Trophoblast cell (in vitro differentiated cells and primary cell): ENCODE data around the gene B3GNT5.

Experiments
- DNase-seq, 2 donors: peaks; one replicate each; pipeline ENCODE4 v3.0.0-alpha.2; 2016
- H2AFZ ChIP-seq: 2 replicates; pipeline ENCODE4 v1.6.1; 2013; ENCODE audit warnings: low read length, moderate library complexity, mild to moderate bottlenecking; ENCODE audit not compliant: insufficient read depth, poor library complexity
- H2AK5ac ChIP-seq: 2 replicates; pipeline ENCODE4 v1.6.1; 2013; ENCODE audit warnings: mild to moderate bottlenecking, low read length
- H2BK120ac ChIP-seq: 2 replicates; pipeline ENCODE4 v1.6.1; 2013; ENCODE audit warnings: low read length, mild to moderate bottlenecking, moderate library complexity; ENCODE audit not compliant: insufficient read depth, poor library complexity
- H2BK12ac ChIP-seq: 2 replicates; pipeline ENCODE4 v1.6.1; 2013; ENCODE audit warnings: mild to moderate bottlenecking, low read length, moderate library complexity
- H2BK5ac ChIP-seq: 2 replicates; pipeline ENCODE4 v1.6.1; 2013; ENCODE audit warnings: low read length, low read depth, moderate library complexity, mild to moderate bottlenecking; ENCODE audit not compliant: poor library complexity
- H3K14ac ChIP-seq: 2 replicates; pipeline ENCODE4 v1.6.1; 2013; ENCODE audit warnings: mild to moderate bottlenecking, low read length
- H3K18ac ChIP-seq: 2 replicates; pipeline ENCODE4 v1.6.1; 2013; ENCODE audit warnings: mild to moderate bottlenecking, low read length
- H3K23ac ChIP-seq: 2 replicates; pipeline ENCODE4 v1.6.1; 2013; ENCODE audit warnings: low read length
- H3K27ac ChIP-seq: 2 replicates; pipeline ENCODE4 v1.5.1; 2013; ENCODE audit warnings: low read depth, mild to moderate bottlenecking, inconsistent platforms, low read length, moderate library complexity
- H3K27me3 ChIP-seq: 2 replicates; pipeline ENCODE4 v1.6.1; 2013; ENCODE audit warnings: inconsistent platforms, mild to moderate bottlenecking, low read length, moderate library complexity; ENCODE audit not compliant: insufficient read depth
- H3K36me3 ChIP-seq, 2 experiments: 1 replicate in 1 of 2; 2 replicates in 1 of 2; pipeline ENCODE4 v1.6.1; 2013; ENCODE audit warnings: low read length in 2 of 2, mild to moderate bottlenecking in 2 of 2, moderate library complexity in 1 of 2; ENCODE audit not compliant: insufficient read depth in 2 of 2, control insufficient read depth in 1 of 2
- H3K4ac ChIP-seq: 2 replicates; pipeline ENCODE4 v1.6.1; 2013; ENCODE audit warnings: low read depth, mild to moderate bottlenecking, low read length, moderate library complexity
- H3K4me1 ChIP-seq, 2 experiments: 1 replicate in 1 of 2; 2 replicates in 1 of 2; pipeline ENCODE4 v1.6.1; 2013; ENCODE audit warnings: low read length in 2 of 2, mild to moderate bottlenecking in 2 of 2, moderate library complexity in 1 of 2; ENCODE audit not compliant: insufficient read depth in 2 of 2, control insufficient read depth in 1 of 2
- H3K4me2 ChIP-seq: 2 replicates; pipeline ENCODE4 v1.6.1; 2013; ENCODE audit warnings: inconsistent platforms, mild to moderate bottlenecking, low read length, moderate library complexity
- H3K4me3 ChIP-seq: 2 replicates; pipeline ENCODE4 v1.5.1; 2013; ENCODE audit warnings: mild to moderate bottlenecking, low read depth, low read length, inconsistent platforms
- H3K79me1 ChIP-seq: one replicate; pipeline ENCODE4 v1.6.1; 2013; ENCODE audit warnings: low read length
- H3K79me2 ChIP-seq: 2 replicates; pipeline ENCODE4 v1.6.1; 2013; ENCODE audit warnings: low read length, mild to moderate bottlenecking; ENCODE audit not compliant: control insufficient read depth, insufficient read depth, poor library complexity
- H3K9ac ChIP-seq: 2 replicates; pipeline ENCODE4 v1.6.1; 2013; ENCODE audit warnings: mild to moderate bottlenecking, low read length
- H3K9me3 ChIP-seq: 2 replicates; pipeline ENCODE4 v1.6.1; 2013; ENCODE audit warnings: low read depth, mild to moderate bottlenecking, control low read depth, inconsistent platforms, low read length; ENCODE audit not compliant: insufficient read depth
- H4K12ac ChIP-seq: 2 replicates; pipeline ENCODE4 v1.6.1; 2013; ENCODE audit warnings: low read depth, mild to moderate bottlenecking, low read length, moderate library complexity
- H4K8ac ChIP-seq: 2 replicates; pipeline ENCODE4 v1.6.1; 2013; ENCODE audit warnings: low read depth, mild to moderate bottlenecking, low read length, moderate library complexity
- H4K91ac ChIP-seq: one replicate; pipeline ENCODE4 v1.6.1; 2013; ENCODE audit warnings: low read depth, mild to moderate bottlenecking, low read length, moderate library complexity
- WGBS: extraction: QIAGEN DNeasy Blood & Tissue Kit; methylation state at CpG from one replicate; pipeline ENCODE4 v1.1.7; 2013; ENCODE audit warnings: missing lambda C conversion rate; ENCODE audit not compliant: insufficient read length, insufficient coverage; ENCODE audit errors: extremely low coverage; 5-methylcytosine and 5-hydroxymethylcytosine counted together

B3GNT5 gene

GRCh38 chr3:183287301-183287971, 34.4 kb downstream of the B3GNT5 start:
- Histone ChIP-seq H3K27ac (no peak overlapping the region), H4K91ac (no peak overlapping the region), H3K9me3 (no peaks in the 10 kb centered on the region), H4K8ac (no peak overlapping the region), H2BK120ac (no peak overlapping the region), H2BK12ac (peak overlapping the region; percentile 40), H3K36me3 (no peaks in the 10 kb centered on the region), H3K23ac (no peak overlapping the region), H3K79me2 (no peaks in the 10 kb centered on the region), H3K4ac (no peak overlapping the region), H3K4me3 (no peak overlapping the region), H4K12ac (no peak overlapping the region), H2BK5ac (no peak overlapping the region), H3K4me2 (no peak overlapping the region), H3K4me1 (peaks cover 2 to 5% of the 10 kb centered on the region in 2 experiments), H2AFZ (no peak overlapping the region), H3K9ac (no peak overlapping the region), H2AK5ac (no peak overlapping the region), H3K79me1 (peaks cover 2% of the 10 kb centered on the region), H3K14ac (no peak overlapping the region), H3K18ac (no peak overlapping the region), H3K27me3 (no peaks in the 10 kb centered on the region)
- no peak for DNase-seq
- WGBS: no CpG with 5 or more reads among the region's 9 CpGs

DNA sequence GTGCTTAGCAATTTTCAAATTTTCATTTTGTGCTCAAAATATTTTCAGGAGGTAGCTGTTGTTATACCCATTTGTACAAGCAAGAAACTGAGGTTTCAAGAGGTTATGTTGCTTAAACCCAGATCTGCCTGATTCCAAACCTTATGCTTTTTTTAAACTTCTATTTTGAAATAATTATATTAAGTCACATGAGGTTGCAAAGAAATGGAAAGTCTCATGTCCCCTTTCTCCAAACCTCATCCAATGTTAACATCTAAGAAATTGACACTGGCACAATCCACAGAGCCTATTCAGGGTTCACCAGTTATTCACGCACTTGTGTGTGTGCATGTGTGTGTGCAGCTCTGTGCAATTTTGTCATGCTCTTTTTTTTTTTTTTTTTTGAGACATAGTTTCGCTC, 35.1 kb downstream of the B3GNT5 start:
- no peak overlapping the region for H3K4ac ChIP-seq
- H3K4me3 ChIP-seq: no peak overlapping the region
- no peak overlapping the region for H3K18ac ChIP-seq
- no peak overlapping the region for H3K14ac ChIP-seq
- no peak overlapping the region for H2AK5ac ChIP-seq
- no peaks in the 10 kb centered on the region for H3K27me3 ChIP-seq
- peaks cover 2% of the 10 kb centered on the region for H3K79me1 ChIP-seq
- no peak overlapping the region for H2AFZ ChIP-seq
- no peaks in the 10 kb centered on the region for H3K79me2 ChIP-seq
- DNase-seq: no peak
- H4K12ac ChIP-seq: no peak overlapping the region
- no peak overlapping the region for H3K23ac ChIP-seq
- H3K9ac ChIP-seq: no peak overlapping the region
- H2BK120ac ChIP-seq: no peak overlapping the region
- H4K8ac ChIP-seq: no peak overlapping the region
- H2BK12ac ChIP-seq: no peak overlapping the region
- peaks cover 2 to 5% of the 10 kb centered on the region in 2 experiments for H3K4me1 ChIP-seq
- no peaks in the 10 kb centered on the region for H3K9me3 ChIP-seq
- H3K36me3 ChIP-seq: no peaks in the 10 kb centered on the region
- WGBS: no CpG with 5 or more reads among the region's 2 CpGs
- no peak overlapping the region for H2BK5ac ChIP-seq
- no peak overlapping the region for H3K27ac ChIP-seq
- no peak overlapping the region for H3K4me2 ChIP-seq
- H4K91ac ChIP-seq: no peak overlapping the region

DNA sequence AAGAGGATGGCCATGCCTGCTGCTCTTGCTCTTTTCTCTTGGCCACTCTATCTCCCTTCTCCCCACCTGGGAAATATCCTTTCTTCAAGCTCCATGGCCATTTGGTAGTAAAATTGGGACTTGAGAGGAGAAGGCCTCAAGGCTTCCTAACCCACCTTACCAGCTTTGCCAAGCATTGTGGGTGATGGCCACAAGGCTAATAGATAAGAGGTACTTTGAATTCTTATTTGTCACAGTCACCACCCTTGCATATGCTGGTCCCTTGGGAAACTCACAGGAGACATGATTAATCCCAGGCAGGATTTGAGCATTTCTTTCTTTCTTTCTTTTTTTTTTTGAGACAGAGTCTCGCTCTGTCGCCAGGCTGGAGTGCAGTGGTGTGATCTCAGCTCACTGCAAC, 37.2 kb downstream of the B3GNT5 start:
- Histone ChIP-seq H4K91ac (no peak overlapping the region), H3K27ac (no peak overlapping the region), H3K36me3 (no peaks in the 10 kb centered on the region), H2BK5ac (no peak overlapping the region), H2BK120ac (no peak overlapping the region), H3K4me1 (peaks cover 2 to 5% of the 10 kb centered on the region in 2 experiments), H3K4me2 (no peak overlapping the region), H3K79me1 (peaks cover 2% of the 10 kb centered on the region), H3K9me3 (no peaks in the 10 kb centered on the region), H2AFZ (no peak overlapping the region), H3K9ac (no peak overlapping the region), H3K23ac (no peak overlapping the region), H4K12ac (no peak overlapping the region), H4K8ac (peak overlapping the region; percentile 57), H3K79me2 (no peaks in the 10 kb centered on the region), H2BK12ac (no peak overlapping the region), H2AK5ac (no peak overlapping the region), H3K4me3 (no peak overlapping the region), H3K18ac (no peak overlapping the region), H3K14ac (no peak overlapping the region), H3K27me3 (no peaks in the 10 kb centered on the region), H3K4ac (no peak overlapping the region)
- no CpG with 5 or more reads among the region's 2 CpGs for WGBS
- peak; percentile 71 to 89 for DNase-seq

DNA sequence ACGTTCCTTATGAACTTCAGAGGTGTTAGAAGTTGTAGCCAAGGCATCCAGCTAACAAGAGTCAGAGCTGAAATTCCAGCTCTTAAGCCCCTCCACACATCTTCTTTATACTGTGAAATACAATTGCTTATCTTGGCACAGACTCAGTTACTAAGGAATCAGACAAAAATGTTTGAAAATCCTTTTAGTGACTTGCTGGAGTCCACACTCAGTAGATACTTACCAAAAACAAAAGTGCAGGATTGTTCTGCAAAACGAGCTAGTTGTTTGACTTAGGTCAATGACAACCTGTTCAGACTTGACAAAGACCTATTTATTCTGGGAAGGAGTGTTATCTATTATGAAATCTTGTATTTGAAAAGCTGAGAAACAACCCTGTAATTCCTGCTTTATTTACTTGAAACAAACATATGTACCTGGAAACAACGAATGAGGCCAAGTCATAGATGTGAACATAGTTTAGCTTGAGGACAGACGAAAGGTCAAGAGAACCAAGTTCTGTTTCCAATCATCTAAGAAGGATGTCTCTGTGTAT, 38.5 kb downstream of the B3GNT5 start:
- no peaks in the 10 kb centered on the region for H3K79me2 ChIP-seq
- no peak for DNase-seq
- no peak overlapping the region for H3K4me2 ChIP-seq
- no CpG with 5 or more reads among the region's 4 CpGs for WGBS
- no peak overlapping the region for H2BK5ac ChIP-seq
- no peak overlapping the region for H3K4me3 ChIP-seq
- no peaks in the 10 kb centered on the region for H3K36me3 ChIP-seq
- H2BK12ac ChIP-seq: no peak overlapping the region
- no peak overlapping the region for H4K8ac ChIP-seq
- H3K9ac ChIP-seq: no peak overlapping the region
- peaks cover 2% of the 10 kb centered on the region in 2 experiments for H3K4me1 ChIP-seq
- no peak overlapping the region for H4K91ac ChIP-seq
- H3K14ac ChIP-seq: no peak overlapping the region
- H3K18ac ChIP-seq: no peak overlapping the region
- H3K27ac ChIP-seq: peak overlapping the region; percentile 29
- H3K79me1 ChIP-seq: peaks cover 2% of the 10 kb centered on the region
- no peak overlapping the region for H4K12ac ChIP-seq
- H2BK120ac ChIP-seq: no peak overlapping the region
- H3K4ac ChIP-seq: no peak overlapping the region
- no peak overlapping the region for H2AFZ ChIP-seq
- H2AK5ac ChIP-seq: no peak overlapping the region
- no peak overlapping the region for H3K23ac ChIP-seq
- H3K9me3 ChIP-seq: no peaks in the 10 kb centered on the region
- H3K27me3 ChIP-seq: no peaks in the 10 kb centered on the region
